Activated naive CD4-positive, alpha-beta T cell treated with anti-CD3 and anti-CD28 coated beads for 36 hours (primary cell): Measurements from ENCODE around the gene TAPT1. TPM values are rescaled to one million over a fixed set of nuclear protein-coding genes. Genes with fewer than 3 reads are reported as not detected.
A peak's percentile ranks its signal among the peaks of the same experiment; 100 is the strongest.

ENCODE experiments used
- CTCF ChIA-PET: fragments of 350-600 bp; sonication (Branson Sonifier 250); formaldehyde crosslinking; loops from one replicate; lab custom pipeline; 2021; ENCODE audit warnings: antibody characterized with exemption; lab: Charles Lee
- DNase-seq: peaks from one replicate; pipeline ENCODE4 v3.0.0-alpha.2; 2020
- H3K27ac Mint-ChIP-seq: one replicate; pipeline ENCODE4 v1.8.0; 2021; ENCODE audit warnings: mild to moderate bottlenecking, mixed read lengths
- H3K27me3 Mint-ChIP-seq: one replicate; pipeline ENCODE4 v1.8.0; 2021; ENCODE audit warnings: low read depth, mixed read lengths
- H3K36me3 Mint-ChIP-seq: one replicate; pipeline ENCODE4 v1.8.0; 2021; ENCODE audit warnings: low read depth, mixed read lengths
- H3K4me1 Mint-ChIP-seq: one replicate; pipeline ENCODE4 v1.8.0; 2021; ENCODE audit warnings: low read depth, mixed read lengths
- H3K4me3 Mint-ChIP-seq: one replicate; pipeline ENCODE4 v1.8.0; 2021; ENCODE audit warnings: mild to moderate bottlenecking, moderate library complexity, mixed read lengths
- H3K9me3 Mint-ChIP-seq: one replicate; pipeline ENCODE4 v1.8.0; 2021; ENCODE audit warnings: mixed read lengths
- intact Hi-C: fragments of 100-400 bp; cut with micrococcal nuclease; formaldehyde crosslinking; loops from one replicate; pipeline ENCODE4 v1.15.1; 2023
- total RNA-seq, 2 experiments: library from RNA; stranded (reverse); gene quantifications; one replicate each; pipeline ENCODE4 v1.2.3, GENCODE V29; 2021

The TAPT1 gene
- total RNA-seq, 2 experiments from 2014 or later = 48.6 to 48.9 TPM

DNA sequence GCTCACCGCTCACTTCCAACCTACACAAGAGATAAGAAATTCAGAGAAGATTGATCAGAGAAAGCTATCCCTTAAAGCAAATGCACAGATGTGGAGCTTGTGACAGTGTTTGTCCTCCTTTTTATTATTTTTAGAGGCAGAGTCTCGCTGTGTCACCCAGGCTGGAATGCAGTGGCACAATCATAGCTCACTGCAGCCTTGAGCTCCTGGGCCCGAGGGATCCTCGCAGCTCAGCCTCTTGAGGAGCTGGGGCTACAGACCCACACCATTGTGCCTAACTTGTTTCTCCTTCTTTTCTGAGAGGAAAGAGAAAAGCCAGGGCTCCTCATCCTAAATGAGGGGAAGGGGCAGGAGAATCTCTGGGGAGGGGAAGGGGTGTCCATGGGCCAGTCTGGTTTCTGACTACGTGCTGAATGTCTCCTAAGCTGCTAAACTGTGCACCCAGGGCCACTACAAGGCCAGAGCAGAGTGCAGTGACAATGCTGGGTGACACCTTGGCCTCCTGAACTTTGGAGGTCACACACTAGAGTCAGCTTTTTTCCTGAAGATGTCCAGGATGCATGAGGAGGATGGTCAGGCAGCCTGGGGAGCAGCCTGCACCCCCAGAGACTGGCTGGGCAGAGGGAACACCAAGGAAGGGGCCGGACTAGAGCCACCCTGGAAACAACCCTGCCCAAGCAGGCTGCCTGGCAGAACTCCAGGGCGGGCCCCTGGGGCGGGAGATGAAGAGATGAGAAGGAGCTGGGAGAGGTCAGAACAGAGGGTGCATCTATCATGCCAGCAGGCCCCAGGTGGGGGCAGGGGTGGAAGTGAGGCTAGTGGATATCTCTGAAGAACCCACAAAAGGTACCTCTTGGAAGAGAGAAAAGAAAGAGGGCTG is 87.0 kb downstream of the TAPT1 start:
- no peaks in the 10 kb centered on the region for H3K4me1 Mint-ChIP-seq
- intact Hi-C loops = no loop called here
- no peaks in the 10 kb centered on the region for H3K36me3 Mint-ChIP-seq
- H3K27me3 Mint-ChIP-seq = peaks cover 2% of the 10 kb centered on the region
- peaks cover 13% of the 10 kb centered on the region for H3K9me3 Mint-ChIP-seq
- no peak for DNase-seq
- H3K4me3 Mint-ChIP-seq = no peak overlapping the region
- no peak overlapping the region for H3K27ac Mint-ChIP-seq
- CTCF ChIA-PET = interaction anchor here (0.7 kb wide), 1 partner anchor 16 kb away, joined by 4 read pairs; no protein-coding TSS in a partner anchor

DNA sequence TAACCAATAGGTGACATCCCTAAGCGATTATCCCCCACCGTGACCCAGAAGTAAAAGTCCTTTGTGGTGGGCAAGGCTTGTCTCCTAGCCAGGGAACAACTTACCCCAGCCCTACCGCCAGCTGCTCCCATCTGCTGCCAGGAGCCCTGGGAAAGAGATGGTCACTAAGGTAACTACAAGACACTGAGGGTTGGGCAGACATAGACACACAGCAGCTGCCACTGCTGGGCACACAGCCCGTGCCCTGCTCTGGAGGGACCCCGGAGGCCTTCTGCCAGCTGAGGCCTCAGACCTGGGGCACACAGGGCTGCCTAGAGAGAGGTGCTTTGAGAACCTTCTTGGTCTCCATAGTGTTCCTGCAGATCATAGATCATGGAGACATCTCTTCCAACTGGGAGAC is 89.4 kb downstream of the TAPT1 start:
- intact Hi-C loops = no loop called here
- Mint-ChIP-seq H3K36me3 (no peaks in the 10 kb centered on the region), H3K9me3 (peaks cover 2% of the 10 kb centered on the region), H3K27ac (no peak overlapping the region), H3K4me1 (no peaks in the 10 kb centered on the region), H3K4me3 (no peak overlapping the region), H3K27me3 (peaks cover 2% of the 10 kb centered on the region)
- no peak for DNase-seq
- CTCF ChIA-PET = interaction anchor here (1.3 kb wide), 1 partner anchor 13 kb away, joined by 3 read pairs; no protein-coding TSS in a partner anchor

DNA sequence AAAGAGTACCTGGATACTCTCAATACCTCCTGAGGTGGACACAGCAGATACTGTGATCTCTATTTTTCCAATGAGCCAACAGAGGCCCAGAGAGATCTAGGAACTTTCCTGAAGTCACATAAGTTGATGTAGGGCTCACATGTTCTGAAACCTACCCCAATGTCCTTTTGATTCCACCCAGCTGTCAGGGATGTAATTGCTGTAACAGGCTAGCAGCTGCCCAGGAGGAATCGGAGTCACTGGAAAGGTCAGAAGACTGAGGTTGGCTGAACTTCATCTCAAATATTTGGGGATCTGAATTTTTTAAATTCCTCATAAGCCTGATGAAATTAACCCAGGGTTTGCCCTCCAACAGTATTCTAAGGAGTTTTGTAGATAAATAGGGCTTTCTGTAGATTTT is 90.0 kb downstream of the TAPT1 start:
- Mint-ChIP-seq H3K4me3 (no peak overlapping the region), H3K36me3 (no peaks in the 10 kb centered on the region), H3K27ac (no peak overlapping the region), H3K9me3 (peaks cover 2% of the 10 kb centered on the region), H3K27me3 (peaks cover 2% of the 10 kb centered on the region), H3K4me1 (no peaks in the 10 kb centered on the region)
- DNase-seq = no peak
- intact Hi-C loops = no loop called here
- CTCF ChIA-PET = no interaction called here

GRCh38 chr4:16133406-16133805 is 92.9 kb downstream of the TAPT1 start:
- CTCF ChIA-PET = no interaction called here
- no peak overlapping the region for H3K27ac Mint-ChIP-seq
- H3K9me3 Mint-ChIP-seq = peaks cover 2% of the 10 kb centered on the region
- no peaks in the 10 kb centered on the region for H3K27me3 Mint-ChIP-seq
- H3K4me3 Mint-ChIP-seq = no peak overlapping the region
- no peak for DNase-seq
- no peaks in the 10 kb centered on the region for H3K36me3 Mint-ChIP-seq
- intact Hi-C loops = no loop called here
- no peaks in the 10 kb centered on the region for H3K4me1 Mint-ChIP-seq

DNA sequence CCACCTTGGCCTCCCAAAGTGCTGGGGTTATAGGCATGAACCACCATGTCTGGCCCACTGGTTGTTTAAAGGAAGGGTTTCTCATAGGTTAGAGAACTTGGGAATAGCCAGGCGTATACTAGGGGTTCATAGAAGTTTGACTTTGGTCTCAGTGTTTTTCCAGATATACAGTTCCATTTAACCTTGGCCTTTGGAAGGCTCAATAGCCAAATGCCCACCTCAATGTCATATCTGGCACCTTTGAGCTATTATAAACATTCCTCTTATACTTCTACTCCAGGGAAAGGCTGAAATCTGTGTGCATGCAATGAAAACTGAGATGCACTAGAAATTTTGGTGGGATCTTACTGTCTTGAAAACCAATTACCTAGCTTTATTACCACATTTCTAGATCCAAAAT is 95.0 kb downstream of the TAPT1 start:
- DNase-seq = no peak
- Mint-ChIP-seq H3K4me3 (no peak overlapping the region), H3K4me1 (no peaks in the 10 kb centered on the region), H3K27me3 (no peaks in the 10 kb centered on the region), H3K27ac (no peak overlapping the region), H3K36me3 (no peaks in the 10 kb centered on the region), H3K9me3 (peaks cover 2% of the 10 kb centered on the region)
- intact Hi-C loops = no loop called here
- CTCF ChIA-PET = no interaction called here

GRCh38 chr4:16129336-16129735 is 96.9 kb downstream of the TAPT1 start:
- no peak overlapping the region for H3K27ac Mint-ChIP-seq

GRCh38 chr4:16126714-16127113 is 99.6 kb downstream of the TAPT1 start:
- Mint-ChIP-seq H3K9me3 (no peaks in the 10 kb centered on the region), H3K27me3 (no peaks in the 10 kb centered on the region), H3K36me3 (no peaks in the 10 kb centered on the region), H3K4me1 (peaks cover 22% of the 10 kb centered on the region), H3K4me3 (no peak overlapping the region), H3K27ac (no peak overlapping the region)
- intact Hi-C loops = no loop called here
- DNase-seq = no peak
- CTCF ChIA-PET = interaction anchor here (0.7 to 1.0 kb wide), 2 partner anchors 16 to 70 kb away, joined by 3 read pairs; no protein-coding TSS in a partner anchor

More at GRCh38 chr4:16129336-16129735, 96.9 kb downstream of the TAPT1 start:
- no peaks in the 10 kb centered on the region for H3K9me3 Mint-ChIP-seq
- no peak for DNase-seq
- no peaks in the 10 kb centered on the region for H3K36me3 Mint-ChIP-seq
- intact Hi-C loops = no loop called here
- no peaks in the 10 kb centered on the region for H3K27me3 Mint-ChIP-seq
- CTCF ChIA-PET = no interaction called here
- no peaks in the 10 kb centered on the region for H3K4me1 Mint-ChIP-seq
- H3K4me3 Mint-ChIP-seq = no peak overlapping the region

GRCh38 chr4:16125571-16126445 is 100.5 kb downstream of the TAPT1 start:
- no peaks in the 10 kb centered on the region for H3K36me3 Mint-ChIP-seq
- no peaks in the 10 kb centered on the region for H3K9me3 Mint-ChIP-seq
- H3K4me1 Mint-ChIP-seq = peaks cover 25% of the 10 kb centered on the region
- intact Hi-C loops = no loop called here
- DNase-seq = peak; percentile 44
- CTCF ChIA-PET = interaction anchor here (0.6 to 1.0 kb wide), 3 partner anchors 15 to 701 kb away, joined by 3 read pairs; no protein-coding TSS in a partner anchor
- H3K4me3 Mint-ChIP-seq = no peak overlapping the region
- H3K27me3 Mint-ChIP-seq = no peaks in the 10 kb centered on the region
- H3K27ac Mint-ChIP-seq = no peak overlapping the region

DNA sequence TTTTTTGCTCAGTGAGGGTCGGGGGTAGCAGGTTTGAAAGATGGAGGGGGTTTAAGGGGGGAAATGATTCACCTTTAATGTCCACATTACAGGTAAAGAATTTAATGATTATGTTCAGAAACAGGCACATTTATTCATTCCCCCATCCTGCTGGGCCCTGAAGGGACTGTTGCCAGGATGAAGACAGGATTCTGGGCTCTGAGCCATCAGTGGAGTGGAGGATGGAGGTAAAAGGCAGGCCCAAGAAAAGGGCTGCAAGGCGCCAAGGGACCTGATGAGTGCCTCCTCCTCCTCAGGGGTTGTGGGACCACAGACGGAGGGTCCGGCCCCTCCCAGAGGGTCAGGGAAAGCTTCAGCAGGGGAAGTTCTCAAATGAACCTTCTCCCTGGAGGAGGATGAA is 102.0 kb downstream of the TAPT1 start:
- Mint-ChIP-seq H3K9me3 (no peaks in the 10 kb centered on the region), H3K4me1 (peaks cover 25% of the 10 kb centered on the region), H3K27ac (no peak overlapping the region), H3K4me3 (no peak overlapping the region), H3K36me3 (no peaks in the 10 kb centered on the region), H3K27me3 (no peaks in the 10 kb centered on the region)
- DNase-seq = no peak
- intact Hi-C loops = no loop called here
- CTCF ChIA-PET = interaction anchor here (0.7 to 1.7 kb wide), 4 partner anchors 15 to 185 kb away, joined by 3 to 4 read pairs (median 4); no protein-coding TSS in a partner anchor

- DNase-seq = no peak
- H3K27me3 Mint-ChIP-seq = no peaks in the 10 kb centered on the region
- no peaks in the 10 kb centered on the region for H3K36me3 Mint-ChIP-seq
- no peaks in the 10 kb centered on the region for H3K9me3 Mint-ChIP-seq
- no peak overlapping the region for H3K4me3 Mint-ChIP-seq
- H3K27ac Mint-ChIP-seq = peak overlapping the region; percentile 85
- peaks cover 25% of the 10 kb centered on the region for H3K4me1 Mint-ChIP-seq
- intact Hi-C loops = loop anchor here (2.0 kb wide), 4 partner anchors 93 to 1213 kb away; partner anchors contain the start of gene TAPT1
- CTCF ChIA-PET = interaction anchor here (0.7 to 1.7 kb wide), 5 partner anchors 16 to 185 kb away, joined by 3 to 4 read pairs (median 4); no protein-coding TSS in a partner anchor
Observed at GRCh38 chr4:16123356-16124084, 102.8 kb downstream of the TAPT1 start.

DNA sequence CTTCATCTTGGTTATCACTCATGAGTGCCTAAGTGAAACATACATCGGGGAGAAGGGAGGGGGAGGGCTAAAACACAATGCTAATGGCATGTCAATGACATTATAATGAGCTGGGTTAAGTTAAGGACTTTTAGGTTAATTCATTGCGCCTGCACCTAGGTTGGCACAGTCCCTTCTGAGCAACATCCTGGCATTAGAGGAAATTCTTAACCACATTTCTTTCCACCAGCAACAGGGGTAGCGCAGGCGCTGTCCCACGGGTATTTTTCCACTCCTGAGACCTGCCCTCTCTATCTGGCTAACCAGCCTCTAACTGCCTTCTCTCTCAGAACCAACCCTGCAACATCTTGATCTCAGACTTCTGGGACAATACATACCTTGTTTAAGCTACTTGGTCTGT is 103.5 kb downstream of the TAPT1 start:
- peak overlapping the region; percentile 85 for H3K27ac Mint-ChIP-seq
- peak; percentile 75 for DNase-seq
- CTCF ChIA-PET = interaction anchor here (1.7 kb wide), 1 partner anchor 142 kb away, joined by 4 read pairs; no protein-coding TSS in a partner anchor
- H3K36me3 Mint-ChIP-seq = no peaks in the 10 kb centered on the region
- intact Hi-C loops = loop anchor here (1.0 to 2.0 kb wide), 5 partner anchors 40 to 1214 kb away; partner anchors contain the start of gene TAPT1
- no peaks in the 10 kb centered on the region for H3K27me3 Mint-ChIP-seq
- H3K4me1 Mint-ChIP-seq = peaks cover 25% of the 10 kb centered on the region
- no peaks in the 10 kb centered on the region for H3K9me3 Mint-ChIP-seq
- peak overlapping the region; percentile 5 for H3K4me3 Mint-ChIP-seq
